Measurements from ENCODE around the gene OR6K6.

Gene OR6K6

DNA sequence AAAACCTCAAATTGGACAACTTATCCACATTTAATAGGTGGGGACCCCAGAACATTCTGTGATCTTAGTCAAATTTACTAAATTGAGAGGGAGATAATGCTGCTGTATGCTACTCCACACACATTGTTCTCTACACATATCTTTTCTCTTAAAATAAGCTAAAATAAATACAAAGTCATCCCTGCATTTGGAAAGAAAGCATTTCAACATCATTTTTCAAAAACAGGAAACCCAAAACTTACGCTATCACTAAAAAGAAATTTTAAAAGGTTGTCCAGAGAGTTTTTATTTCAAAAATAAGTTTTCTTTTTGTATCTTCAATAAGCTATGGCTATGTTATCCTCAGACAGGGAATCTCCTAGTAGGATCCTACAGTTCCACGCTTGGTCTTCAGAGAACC is 46.0 kb downstream of the OR6K6 start:
- no peak overlapping the region for H3K27ac ChIP-seq
- TF ChIP-seq, protein P1, sequence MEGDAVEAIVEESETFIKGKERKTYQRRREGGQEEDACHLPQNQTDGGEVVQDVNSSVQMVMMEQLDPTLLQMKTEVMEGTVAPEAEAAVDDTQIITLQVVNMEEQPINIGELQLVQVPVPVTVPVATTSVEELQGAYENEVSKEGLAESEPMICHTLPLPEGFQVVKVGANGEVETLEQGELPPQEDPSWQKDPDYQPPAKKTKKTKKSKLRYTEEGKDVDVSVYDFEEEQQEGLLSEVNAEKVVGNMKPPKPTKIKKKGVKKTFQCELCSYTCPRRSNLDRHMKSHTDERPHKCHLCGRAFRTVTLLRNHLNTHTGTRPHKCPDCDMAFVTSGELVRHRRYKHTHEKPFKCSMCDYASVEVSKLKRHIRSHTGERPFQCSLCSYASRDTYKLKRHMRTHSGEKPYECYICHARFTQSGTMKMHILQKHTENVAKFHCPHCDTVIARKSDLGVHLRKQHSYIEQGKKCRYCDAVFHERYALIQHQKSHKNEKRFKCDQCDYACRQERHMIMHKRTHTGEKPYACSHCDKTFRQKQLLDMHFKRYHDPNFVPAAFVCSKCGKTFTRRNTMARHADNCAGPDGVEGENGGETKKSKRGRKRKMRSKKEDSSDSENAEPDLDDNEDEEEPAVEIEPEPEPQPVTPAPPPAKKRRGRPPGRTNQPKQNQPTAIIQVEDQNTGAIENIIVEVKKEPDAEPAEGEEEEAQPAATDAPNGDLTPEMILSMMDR (IDR thresholded peaks at IDR 0.05), result no peak
- TF ChIP-seq ZFX (IDR thresholded peaks at IDR 0.05; ENCODE audit: borderline replicate concordance), result no peak

- TF ChIP-seq, protein P1 (IDR thresholded peaks at IDR 0.05), result no peak
- no peak for TF ChIP-seq ZFX (IDR thresholded peaks at IDR 0.05; ENCODE audit: borderline replicate concordance)
- H3K27ac ChIP-seq, result no peak overlapping the region
Observed at GRCh38 chr1:158801396-158801795, 46.9 kb downstream of the OR6K6 start.

DNA sequence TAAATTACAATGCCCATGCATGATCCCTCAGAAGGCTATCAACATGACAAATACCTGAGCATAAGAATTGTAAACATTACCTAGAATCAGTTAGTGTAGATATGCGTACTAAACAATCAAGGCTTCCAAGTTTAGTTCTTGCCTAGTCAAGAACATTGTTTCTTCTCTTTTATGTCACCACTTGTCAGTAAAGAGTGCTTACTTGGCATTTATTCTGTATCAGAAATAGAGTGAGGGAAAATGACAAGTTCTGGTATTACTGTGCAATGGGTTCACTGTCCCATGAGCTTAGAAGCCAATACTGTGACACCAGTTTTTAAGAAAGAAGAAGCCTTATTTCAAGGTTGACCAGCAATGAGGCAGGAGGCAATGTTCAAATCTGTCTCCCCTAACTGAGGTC is 49.2 kb downstream of the OR6K6 start:
- no peak for TF ChIP-seq ZFX (IDR thresholded peaks at IDR 0.05; ENCODE audit: borderline replicate concordance)
- TF ChIP-seq, protein P1 (IDR thresholded peaks at IDR 0.05), result no peak
- H3K27ac ChIP-seq, result no peak overlapping the region
